GM19035 (cell line): ENCODE measurements around the gene OR4C45.
"Not testable (repeated sequence)": the region's sequence is repeated elsewhere in the genome, so short reads cannot be mapped to it uniquely, and the experiment has no call there.

ENCODE experiments used
- ATAC-seq: cut with Tn5 transposase; IDR thresholded peaks from one replicate; pipeline ENCODE4 v1.9.1; 2021; ENCODE audit not compliant: unreplicated experiment

The OR4C45 gene

GRCh38 chr11:50032574-50032973, at the start of gene OR4C45:
OR4C45 (plus strand) TSS chr11:50032874.
- no peak for ATAC-seq

GRCh38 chr11:49995565-49995964, 37.1 kb upstream of the OR4C45 start:
- no peak for ATAC-seq

- no peak for ATAC-seq
Observed at GRCh38 chr11:50030193-50030592, 2.5 kb upstream of the OR4C45 start.

- ATAC-seq, result not testable (repeated sequence)
Observed at GRCh38 chr11:50036239-50036638, 3.6 kb downstream of the OR4C45 start.

GRCh38 chr11:50037251-50037650, 4.6 kb downstream of the OR4C45 start:
- no peak for ATAC-seq

GRCh38 chr11:50044647-50045046, 12.0 kb downstream of the OR4C45 start:
- no peak for ATAC-seq

GRCh38 chr11:50063056-50063455, 30.4 kb downstream of the OR4C45 start:
- ATAC-seq, result not testable (repeated sequence)

- no peak for ATAC-seq
Observed at GRCh38 chr11:50070389-50070788, 37.7 kb downstream of the OR4C45 start.

DNA sequence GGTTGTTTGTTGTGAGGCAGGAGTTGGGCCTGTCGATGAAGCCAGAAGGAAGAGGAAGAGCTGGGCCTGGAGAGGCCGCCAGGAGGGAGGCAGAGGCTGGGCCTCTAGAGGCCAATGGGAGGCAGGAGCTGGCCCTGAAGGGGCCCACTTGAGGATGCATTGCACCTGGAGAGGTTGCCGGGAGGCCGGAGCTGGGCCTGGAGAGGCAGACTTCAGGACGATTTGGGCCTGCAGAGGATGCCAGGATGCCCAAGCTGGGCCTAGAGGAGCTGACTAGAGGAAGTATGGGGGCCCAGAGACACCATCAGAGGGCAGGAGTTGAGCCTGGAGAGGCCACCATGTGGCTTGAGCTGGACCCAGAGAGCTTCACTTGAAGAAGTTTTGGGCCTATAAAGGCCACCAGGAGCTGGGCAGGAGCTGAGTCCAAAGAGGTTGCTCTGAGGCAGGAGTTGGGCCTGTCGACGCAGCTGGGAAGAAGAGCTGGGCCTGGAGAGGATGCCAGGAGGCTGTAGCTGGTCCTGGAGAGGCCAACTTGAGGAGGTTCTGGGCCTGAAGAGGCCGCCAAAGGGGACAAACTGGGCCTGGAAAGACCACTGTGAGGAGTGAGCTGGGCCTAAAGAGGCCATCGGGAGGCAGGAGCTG, 39.0 kb downstream of the OR4C45 start:
- no peak for ATAC-seq

- ATAC-seq, result no peak
Observed at GRCh38 chr11:50072226-50073112, 39.8 kb downstream of the OR4C45 start.

GRCh38 chr11:50073113-50074105, 40.7 kb downstream of the OR4C45 start:
- no peak for ATAC-seq

GRCh38 chr11:50074161-50074560, 41.5 kb downstream of the OR4C45 start:
- no peak for ATAC-seq

GRCh38 chr11:50075856-50076255, 43.2 kb downstream of the OR4C45 start:
- ATAC-seq, result no peak

GRCh38 chr11:50077526-50077925, 44.9 kb downstream of the OR4C45 start:
- ATAC-seq, result no peak

DNA sequence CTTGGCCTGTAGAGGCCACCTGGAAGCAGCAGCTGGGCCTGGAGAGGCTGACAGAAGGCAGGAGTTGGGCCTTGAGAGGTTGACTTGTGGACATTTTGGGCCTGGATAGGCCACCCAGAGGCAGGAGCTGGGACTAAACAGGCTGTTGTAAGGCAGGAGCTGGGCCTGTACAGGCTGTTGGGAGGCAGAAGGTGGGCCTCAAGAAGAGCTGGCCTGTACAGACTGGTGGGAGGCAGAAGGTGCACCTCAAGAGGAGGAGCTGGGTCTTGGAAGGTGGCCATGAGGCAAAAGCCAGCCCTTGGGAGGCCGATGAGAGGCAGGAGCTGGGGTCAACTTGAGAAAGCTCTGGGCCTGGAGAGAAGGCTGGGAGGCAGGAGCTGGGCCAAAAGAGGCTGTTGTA, 45.3 kb downstream of the OR4C45 start:
- no peak for ATAC-seq

- not testable (repeated sequence) for ATAC-seq
Observed at GRCh38 chr11:50078946-50079345, 46.3 kb downstream of the OR4C45 start.

DNA sequence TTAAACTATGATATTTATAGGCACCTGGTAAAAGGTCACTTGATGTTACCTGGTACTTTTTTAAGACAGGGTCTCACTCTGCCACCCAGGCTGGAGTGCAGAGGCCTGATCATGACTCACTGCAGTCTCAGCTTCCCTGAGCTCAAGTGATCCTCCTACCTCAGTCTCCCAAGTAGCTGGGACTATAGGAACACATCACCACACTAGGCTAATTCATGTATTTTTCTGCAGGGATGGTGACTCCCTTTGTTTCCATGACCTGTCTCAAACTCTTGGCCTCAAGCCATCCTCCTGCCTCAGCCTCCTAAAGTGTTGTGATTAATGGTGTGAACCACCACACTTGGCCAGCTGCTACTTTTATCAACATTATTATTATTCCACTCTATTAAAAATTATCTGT, 47.6 kb downstream of the OR4C45 start:
- ATAC-seq, result no peak
